Endothelial cell of umbilical vein (primary cell): ENCODE results near the gene SOX9. TPM values are rescaled to one million over a fixed set of nuclear protein-coding genes. Genes with fewer than 3 reads are reported as not detected.

Experiments
- BruUV-seq: library from RNA; stranded (reverse); fragments of 400-500 nt; replicated peaks from 2 replicates; lab custom pipeline; 2021; lab: Mats Ljungman, UMichigan
- CTCF ChIA-PET: fragments of 300-600, 350-600 bp; sonication (Branson Sonifier 250); formaldehyde crosslinking; loops from one replicate; lab custom pipeline; 2021; ENCODE audit warnings: antibody characterized with exemption, inconsistent platforms; lab: Charles Lee
- POLR2A ChIA-PET: fragments of 300-600, 350-600 bp; sonication (Branson Sonifier 250); formaldehyde crosslinking; loops from one replicate; lab custom pipeline; 2021; ENCODE audit warnings: antibody characterized with exemption, inconsistent platforms; lab: Charles Lee
- DNase-seq: peaks from one replicate; pipeline ENCODE4 v3.0.0-alpha.2; 2011; ENCODE audit warnings: low read depth, low spot score
- FAIRE-seq: peaks from 2 replicates; lab custom pipeline; 2011; peaks lifted over from hg19 to GRCh38; lab: Jason Lieb, UNC
- H2AFZ ChIP-seq: 2 replicates; pipeline ENCODE4 v1.6.0; 2012; ENCODE audit warnings: low read depth, low read length, control low read depth, inconsistent platforms
- H3K27ac ChIP-seq: 2 replicates; pipeline ENCODE4 v1.5.1; 2011; ENCODE audit warnings: low read depth, mild to moderate bottlenecking, control low read depth, low read length, moderate library complexity; ENCODE audit not compliant: insufficient read depth
- H3K27me3 ChIP-seq, 2 experiments: 2 replicates each; pipeline versions ENCODE4 v1.6.0 to v1.6.1; 2011; ENCODE audit warnings: low read length in 2 of 2, mixed read lengths in 1 of 2; ENCODE audit not compliant: control insufficient read depth in 2 of 2, insufficient read depth in 2 of 2
- H3K36me3 ChIP-seq, 2 experiments: 2 replicates in 1 of 2; 3 replicates in 1 of 2; pipeline ENCODE4 v1.5.1; 2011; ENCODE audit warnings: low read length in 2 of 2, mild to moderate bottlenecking in 1 of 2, moderate library complexity in 1 of 2; ENCODE audit not compliant: control insufficient read depth in 2 of 2, insufficient read depth in 2 of 2; ENCODE audit errors: extremely low read depth in 1 of 2
- H3K4me1 ChIP-seq: 3 replicates; pipeline ENCODE4 v1.5.1; 2011; ENCODE audit warnings: mild to moderate bottlenecking, low read length; ENCODE audit not compliant: control insufficient read depth, insufficient read depth; ENCODE audit errors: extremely low read depth
- H3K4me2 ChIP-seq: 2 replicates; pipeline ENCODE4 v1.6.1; 2011; ENCODE audit warnings: low read length, control low read depth, mixed read lengths; ENCODE audit not compliant: insufficient read depth
- H3K4me3 ChIP-seq, 3 experiments: fragments of 200-600 bp in 1 of 3; sonication (generic), shearing (Covaris generic) in 1 of 3; replicated peaks in 1 of 3; 2 replicates each; pipeline ENCODE4 v1.5.1; 2011 to 2016; ENCODE audit warnings: control low read depth in 3 of 3, low read length in 3 of 3, mild to moderate bottlenecking in 2 of 3, inconsistent platforms in 1 of 3, low read depth in 1 of 3, moderate library complexity in 1 of 3; ENCODE audit not compliant: insufficient read depth in 1 of 3
- H3K79me2 ChIP-seq: 2 replicates; pipeline ENCODE4 v1.6.0; 2012; ENCODE audit warnings: low read length, inconsistent platforms; ENCODE audit not compliant: control insufficient read depth, insufficient read depth
- H3K9ac ChIP-seq: replicated peaks from 2 replicates; pipeline ENCODE3; 2011; ENCODE audit warnings: low read length, control low read depth; ENCODE audit not compliant: insufficient read depth; ENCODE audit errors: extremely low read depth
- H3K9me1 ChIP-seq: replicated peaks from 3 replicates; pipeline ENCODE4 v1.6.0; 2011; ENCODE audit warnings: mild to moderate bottlenecking, low read length; ENCODE audit not compliant: control insufficient read depth, insufficient read depth; ENCODE audit errors: extremely low read depth
- H3K9me3 ChIP-seq: replicated peaks from 2 replicates; pipeline ENCODE4 v1.5.1; 2012; ENCODE audit warnings: low read length, inconsistent platforms; ENCODE audit not compliant: control insufficient read depth, insufficient read depth
- H4K20me1 ChIP-seq: replicated peaks from 2 replicates; pipeline ENCODE3; 2011; ENCODE audit warnings: mild to moderate bottlenecking, low read length; ENCODE audit not compliant: control insufficient read depth, insufficient read depth; ENCODE audit errors: extremely low read depth
- EZH2 ChIP-seq: IDR thresholded peaks from 2 replicates; pipeline ENCODE4 v1.6.1; 2012; ENCODE audit warnings: borderline replicate concordance, low read depth, mild to moderate bottlenecking, moderate library complexity, low read length, inconsistent platforms; ENCODE audit not compliant: severe bottlenecking
- FOS ChIP-seq: IDR thresholded peaks from 2 replicates; pipeline ENCODE4 v1.6.1; 2011; ENCODE audit warnings: mild to moderate bottlenecking, low read length, moderate library complexity, borderline replicate concordance; ENCODE audit not compliant: insufficient read depth
- GATA2 ChIP-seq: IDR thresholded peaks from 2 replicates; pipeline ENCODE4 v1.7.0; 2011; ENCODE audit warnings: low read depth, mild to moderate bottlenecking, moderate library complexity, mixed read lengths, low read length; ENCODE audit not compliant: insufficient read length, insufficient read depth
- JUN ChIP-seq: IDR thresholded peaks from 2 replicates; pipeline ENCODE4 v1.6.1; 2011; ENCODE audit warnings: borderline replicate concordance, low read depth; ENCODE audit not compliant: insufficient read length, insufficient read depth
- MYC ChIP-seq: IDR thresholded peaks from one replicate; pipeline ENCODE4 v1.6.1; 2011; ENCODE audit warnings: mild to moderate bottlenecking, low read depth, low read length
- POLR2A ChIP-seq: IDR thresholded peaks from 2 replicates; pipeline ENCODE4 v1.6.1; 2012; ENCODE audit warnings: low read depth, mild to moderate bottlenecking, control low read depth, low read length
- POLR2AphosphoS5 ChIP-seq: IDR thresholded peaks from 2 replicates; pipeline ENCODE4 v1.6.1; 2012; ENCODE audit warnings: low read depth, mild to moderate bottlenecking, control low read depth, low read length, moderate library complexity; ENCODE audit not compliant: insufficient read depth
- dilution Hi-C: fragments of 300-500 bp; cut with MboI; formaldehyde crosslinking; loops from one replicate; pipeline ENCODE4 v1.15.0; 2019; ENCODE audit warnings: low sequenced_read_pairs; ENCODE audit not compliant: extremely low pct_ligation_motif_present
- intact Hi-C: fragments of 100-400 bp; cut with micrococcal nuclease; formaldehyde crosslinking; loops from one replicate; pipeline ENCODE4 v1.10.0; 2022
- polyA plus RNA-seq, 4 experiments: library from polyadenylated mRNA; depleted of rRNA in 3 of 4; stranded (reverse) in 3 of 4; unstranded in 1 of 4; fragments of >200 nt; gene quantifications; 2 replicates each; pipeline versions ENCODE4 v1.2.1 to v1.2.3, GENCODE V29; 2011 to 2012; ENCODE audit warnings: missing spikeins in 1 of 4
- total RNA-seq: library from RNA; stranded (reverse); gene quantifications from 2 replicates; pipeline ENCODE4 v1.2.3, GENCODE V29; 2021
- TF ChIP-seq, protein P1 (sequence below): IDR thresholded peaks from 2 replicates; pipeline ENCODE4 v1.6.1; 2011; ENCODE audit not compliant: insufficient read depth, insufficient read length
- TF ChIP-seq, protein P2 (sequence below), 2 donors: IDR thresholded peaks; 1 replicate in 1 of 2; 2 replicates in 1 of 2; pipeline ENCODE4 v1.5.1; 2011; ENCODE audit warnings: low read length in 2 of 2, mild to moderate bottlenecking in 2 of 2, moderate library complexity in 2 of 2, control low read depth in 1 of 2, inconsistent platforms in 1 of 2, low read depth in 1 of 2; ENCODE audit not compliant: insufficient read depth in 1 of 2; ENCODE audit errors: extremely low read depth in 1 of 2

Gene SOX9
- total and polyA plus RNA-seq, 2 donors (not counting 3 experiments of a cell fraction or from before 2014, with no cell fraction given): not detected

- no peaks in the 10 kb centered on the region for H3K79me2 ChIP-seq
- no peak for FAIRE-seq
- no peak overlapping the region for H3K4me2 ChIP-seq
- POLR2A ChIA-PET: no interaction called here
- no peak for DNase-seq
- no TSS peak for BruUV-seq
- H3K4me1 ChIP-seq: no peaks in the 10 kb centered on the region
- peaks cover 2% of the 10 kb centered on the region for H3K9me3 ChIP-seq
- no peaks in the 10 kb centered on the region for H3K9me1 ChIP-seq
- TF ChIP-seq GATA2 (no peak), EZH2 (no peak), POLR2A (no peak), POLR2AphosphoS5 (no peak), MYC (no peak), FOS (no peak), JUN (no peak)
- TF ChIP-seq, protein P1, sequence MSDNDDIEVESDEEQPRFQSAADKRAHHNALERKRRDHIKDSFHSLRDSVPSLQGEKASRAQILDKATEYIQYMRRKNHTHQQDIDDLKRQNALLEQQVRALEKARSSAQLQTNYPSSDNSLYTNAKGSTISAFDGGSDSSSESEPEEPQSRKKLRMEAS: no peak
- TF ChIP-seq, protein P2, sequence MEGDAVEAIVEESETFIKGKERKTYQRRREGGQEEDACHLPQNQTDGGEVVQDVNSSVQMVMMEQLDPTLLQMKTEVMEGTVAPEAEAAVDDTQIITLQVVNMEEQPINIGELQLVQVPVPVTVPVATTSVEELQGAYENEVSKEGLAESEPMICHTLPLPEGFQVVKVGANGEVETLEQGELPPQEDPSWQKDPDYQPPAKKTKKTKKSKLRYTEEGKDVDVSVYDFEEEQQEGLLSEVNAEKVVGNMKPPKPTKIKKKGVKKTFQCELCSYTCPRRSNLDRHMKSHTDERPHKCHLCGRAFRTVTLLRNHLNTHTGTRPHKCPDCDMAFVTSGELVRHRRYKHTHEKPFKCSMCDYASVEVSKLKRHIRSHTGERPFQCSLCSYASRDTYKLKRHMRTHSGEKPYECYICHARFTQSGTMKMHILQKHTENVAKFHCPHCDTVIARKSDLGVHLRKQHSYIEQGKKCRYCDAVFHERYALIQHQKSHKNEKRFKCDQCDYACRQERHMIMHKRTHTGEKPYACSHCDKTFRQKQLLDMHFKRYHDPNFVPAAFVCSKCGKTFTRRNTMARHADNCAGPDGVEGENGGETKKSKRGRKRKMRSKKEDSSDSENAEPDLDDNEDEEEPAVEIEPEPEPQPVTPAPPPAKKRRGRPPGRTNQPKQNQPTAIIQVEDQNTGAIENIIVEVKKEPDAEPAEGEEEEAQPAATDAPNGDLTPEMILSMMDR (IDR thresholded peaks at IDR 0.05; ENCODE audit: extremely low read depth in 1 of 2, insufficient read depth in 1 of 2, low read depth in 1 of 2, low read length in 2 of 2): no peak
- no peak overlapping the region for H3K9ac ChIP-seq
- dilution Hi-C loops: no loop called here
- H3K36me3 ChIP-seq: no peaks in the 10 kb centered on the region
- H3K27ac ChIP-seq: no peak overlapping the region
- H2AFZ ChIP-seq: no peak overlapping the region
- H3K27me3 ChIP-seq: no peaks in the 10 kb centered on the region
- H3K4me3 ChIP-seq: no peak overlapping the region
- intact Hi-C loops: no loop called here
- no peaks in the 10 kb centered on the region for H4K20me1 ChIP-seq
- CTCF ChIA-PET: no interaction called here
Measured at GRCh38 chr17:72071330-72071729, 49.5 kb upstream of the SOX9 start.
